ENCODE data around the gene GPC4.

DNA sequence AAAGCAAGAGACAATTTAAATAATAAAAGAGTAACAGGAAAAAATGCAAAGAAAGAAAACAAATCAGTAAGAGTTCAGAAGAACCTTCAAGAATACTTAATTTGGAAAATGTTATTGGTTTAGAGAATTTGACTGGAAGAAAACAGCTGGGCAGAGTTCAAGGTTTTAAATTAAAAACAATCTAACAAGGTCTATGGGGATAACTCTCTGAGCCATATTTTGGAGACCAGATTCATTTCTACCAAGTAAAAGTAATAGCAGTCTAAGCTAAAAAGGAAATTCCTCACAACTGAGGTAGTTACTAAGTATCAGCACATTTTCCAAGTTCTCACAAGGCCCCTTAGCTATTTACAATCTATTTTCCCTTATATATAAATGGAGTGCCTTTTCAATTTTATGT, 114.7 kb downstream of the GPC4 start:
- TF ChIP-seq, protein P1, sequence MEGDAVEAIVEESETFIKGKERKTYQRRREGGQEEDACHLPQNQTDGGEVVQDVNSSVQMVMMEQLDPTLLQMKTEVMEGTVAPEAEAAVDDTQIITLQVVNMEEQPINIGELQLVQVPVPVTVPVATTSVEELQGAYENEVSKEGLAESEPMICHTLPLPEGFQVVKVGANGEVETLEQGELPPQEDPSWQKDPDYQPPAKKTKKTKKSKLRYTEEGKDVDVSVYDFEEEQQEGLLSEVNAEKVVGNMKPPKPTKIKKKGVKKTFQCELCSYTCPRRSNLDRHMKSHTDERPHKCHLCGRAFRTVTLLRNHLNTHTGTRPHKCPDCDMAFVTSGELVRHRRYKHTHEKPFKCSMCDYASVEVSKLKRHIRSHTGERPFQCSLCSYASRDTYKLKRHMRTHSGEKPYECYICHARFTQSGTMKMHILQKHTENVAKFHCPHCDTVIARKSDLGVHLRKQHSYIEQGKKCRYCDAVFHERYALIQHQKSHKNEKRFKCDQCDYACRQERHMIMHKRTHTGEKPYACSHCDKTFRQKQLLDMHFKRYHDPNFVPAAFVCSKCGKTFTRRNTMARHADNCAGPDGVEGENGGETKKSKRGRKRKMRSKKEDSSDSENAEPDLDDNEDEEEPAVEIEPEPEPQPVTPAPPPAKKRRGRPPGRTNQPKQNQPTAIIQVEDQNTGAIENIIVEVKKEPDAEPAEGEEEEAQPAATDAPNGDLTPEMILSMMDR (IDR thresholded peaks at IDR 0.05; ENCODE audit: insufficient read depth, low read depth, low read length), result no peak
- TF ChIP-seq EZH2 (IDR thresholded peaks at IDR 0.05; ENCODE audit: insufficient read depth, low read length), result no peak

All from astrocyte (in vitro differentiated cells and primary cell).